Measurements from ENCODE around the gene DPYSL4. TPM values are rescaled to one million over a fixed set of nuclear protein-coding genes. Genes with fewer than 3 reads are reported as not detected.

DPYSL4 gene
- total RNA-seq, 4 donors from 2014 or later = 1.1 to 1.3 TPM; not detected in 2

DNA sequence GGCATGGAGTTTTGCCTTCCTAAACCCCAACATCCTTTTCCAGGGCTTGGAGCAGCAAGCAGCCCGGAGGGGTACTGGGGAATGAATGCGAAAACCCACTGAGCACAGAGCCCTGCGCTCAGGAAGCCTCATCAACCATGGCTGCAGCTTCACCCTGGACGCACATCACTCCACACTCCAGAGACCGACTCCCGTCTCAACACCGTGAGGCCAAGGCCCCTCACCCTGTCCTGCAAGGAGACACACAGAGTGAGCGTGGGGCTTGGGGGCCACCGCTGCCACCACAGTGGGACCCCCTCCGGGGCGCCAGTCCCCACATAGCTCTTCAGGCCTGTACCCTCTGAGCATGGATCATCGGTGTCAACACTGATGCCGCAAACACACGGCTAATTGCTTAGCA is 41.9 kb downstream of the DPYSL4 start:
- no peak for DNase-seq (ENCODE audit: low spot score in 2 of 2)
- intact Hi-C loops (cut with DNase I; ENCODE audit: low total_unique reads) = no loop called here
- 93 to 97% methylated on average over 14 of the region's 14 CpGs for WGBS, 2 donors
- TF ChIP-seq, protein P1, sequence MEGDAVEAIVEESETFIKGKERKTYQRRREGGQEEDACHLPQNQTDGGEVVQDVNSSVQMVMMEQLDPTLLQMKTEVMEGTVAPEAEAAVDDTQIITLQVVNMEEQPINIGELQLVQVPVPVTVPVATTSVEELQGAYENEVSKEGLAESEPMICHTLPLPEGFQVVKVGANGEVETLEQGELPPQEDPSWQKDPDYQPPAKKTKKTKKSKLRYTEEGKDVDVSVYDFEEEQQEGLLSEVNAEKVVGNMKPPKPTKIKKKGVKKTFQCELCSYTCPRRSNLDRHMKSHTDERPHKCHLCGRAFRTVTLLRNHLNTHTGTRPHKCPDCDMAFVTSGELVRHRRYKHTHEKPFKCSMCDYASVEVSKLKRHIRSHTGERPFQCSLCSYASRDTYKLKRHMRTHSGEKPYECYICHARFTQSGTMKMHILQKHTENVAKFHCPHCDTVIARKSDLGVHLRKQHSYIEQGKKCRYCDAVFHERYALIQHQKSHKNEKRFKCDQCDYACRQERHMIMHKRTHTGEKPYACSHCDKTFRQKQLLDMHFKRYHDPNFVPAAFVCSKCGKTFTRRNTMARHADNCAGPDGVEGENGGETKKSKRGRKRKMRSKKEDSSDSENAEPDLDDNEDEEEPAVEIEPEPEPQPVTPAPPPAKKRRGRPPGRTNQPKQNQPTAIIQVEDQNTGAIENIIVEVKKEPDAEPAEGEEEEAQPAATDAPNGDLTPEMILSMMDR (IDR thresholded peaks at IDR 0.05) = no peak
- TF ChIP-seq POLR2A (IDR thresholded peaks at IDR 0.05) = no peak
- no peak overlapping the region for H3K4me3 ChIP-seq (ENCODE audit: low read depth, poor library complexity, severe bottlenecking)

DNA sequence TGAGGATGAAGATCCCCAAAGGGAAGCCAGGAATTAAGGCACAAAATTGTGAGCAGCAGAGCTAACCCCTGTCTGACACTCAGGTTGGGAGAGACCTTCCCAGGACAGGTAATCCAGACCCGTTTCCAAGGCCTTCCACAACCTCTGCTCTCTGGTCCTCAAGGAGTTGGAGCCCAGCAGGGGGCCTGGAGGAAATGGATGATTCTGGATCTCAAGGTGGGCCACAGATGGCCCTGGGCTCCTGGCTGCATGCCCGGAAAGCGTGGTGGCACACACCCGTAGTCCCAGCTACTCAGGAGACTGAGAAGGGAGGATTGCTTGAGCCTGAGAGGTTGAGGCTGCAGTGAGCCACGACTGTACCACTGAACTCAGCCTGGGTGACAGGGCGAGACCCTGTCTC is 42.3 kb downstream of the DPYSL4 start:
- intact Hi-C loops (cut with DNase I; ENCODE audit: low total_unique reads) = no loop called here
- no peak overlapping the region for H3K4me3 ChIP-seq (ENCODE audit: low read depth, poor library complexity, severe bottlenecking)
- TF ChIP-seq, protein P1 (IDR thresholded peaks at IDR 0.05) = no peak
- no peak for TF ChIP-seq POLR2A (IDR thresholded peaks at IDR 0.05)
- no peak for DNase-seq (ENCODE audit: low spot score in 2 of 2)
- 72 to 91% methylated on average over 6 of the region's 6 CpGs for WGBS, 2 donors

DNA sequence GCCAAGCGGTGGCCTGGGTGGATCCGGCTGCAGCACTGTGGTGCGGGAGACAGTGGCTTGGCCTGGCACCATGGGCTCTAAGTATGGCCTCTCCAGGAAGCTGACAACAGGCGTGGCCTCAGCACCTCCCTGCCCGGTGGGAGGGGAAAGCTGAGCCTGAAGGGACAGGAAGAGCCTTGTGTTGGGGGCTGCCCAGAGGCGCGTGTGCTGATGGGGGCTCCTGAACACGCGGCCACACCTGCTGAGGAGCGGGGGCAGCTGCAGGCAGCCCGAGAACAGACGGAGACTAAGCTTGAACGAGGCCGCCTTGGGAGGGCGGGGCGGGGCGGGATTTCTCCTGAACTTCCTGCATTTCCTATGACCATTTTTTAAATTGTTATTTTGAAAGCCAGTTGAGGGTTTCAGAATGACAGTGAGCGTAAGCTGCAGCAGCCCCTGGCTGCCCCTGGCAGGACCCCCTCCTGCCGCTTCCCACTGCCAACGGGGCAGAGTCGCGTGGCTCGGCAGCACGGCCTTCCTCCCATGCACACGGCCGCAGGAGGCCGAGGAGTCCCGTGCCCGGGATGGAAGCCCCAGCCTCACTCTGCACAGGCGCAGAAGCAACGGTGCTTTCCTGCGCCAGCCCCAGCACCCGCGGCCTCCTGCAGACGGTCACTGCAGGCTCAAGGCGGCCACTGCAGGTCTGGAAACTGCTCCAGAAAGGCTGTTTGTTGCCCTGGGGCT is 43.2 kb downstream of the DPYSL4 start:
- intact Hi-C loops (cut with DNase I; ENCODE audit: low total_unique reads) = no loop called here
- 39 to 59% methylated on average over 23 to 34 of the region's 36 CpGs for WGBS, 2 donors
- no peak overlapping the region for H3K4me3 ChIP-seq (ENCODE audit: low read depth, poor library complexity, severe bottlenecking)
- DNase-seq (ENCODE audit: low spot score in 2 of 2) = no peak
- TF ChIP-seq, protein P1 (IDR thresholded peaks at IDR 0.05) = no peak
- TF ChIP-seq POLR2A (IDR thresholded peaks at IDR 0.05) = no peak

DNA sequence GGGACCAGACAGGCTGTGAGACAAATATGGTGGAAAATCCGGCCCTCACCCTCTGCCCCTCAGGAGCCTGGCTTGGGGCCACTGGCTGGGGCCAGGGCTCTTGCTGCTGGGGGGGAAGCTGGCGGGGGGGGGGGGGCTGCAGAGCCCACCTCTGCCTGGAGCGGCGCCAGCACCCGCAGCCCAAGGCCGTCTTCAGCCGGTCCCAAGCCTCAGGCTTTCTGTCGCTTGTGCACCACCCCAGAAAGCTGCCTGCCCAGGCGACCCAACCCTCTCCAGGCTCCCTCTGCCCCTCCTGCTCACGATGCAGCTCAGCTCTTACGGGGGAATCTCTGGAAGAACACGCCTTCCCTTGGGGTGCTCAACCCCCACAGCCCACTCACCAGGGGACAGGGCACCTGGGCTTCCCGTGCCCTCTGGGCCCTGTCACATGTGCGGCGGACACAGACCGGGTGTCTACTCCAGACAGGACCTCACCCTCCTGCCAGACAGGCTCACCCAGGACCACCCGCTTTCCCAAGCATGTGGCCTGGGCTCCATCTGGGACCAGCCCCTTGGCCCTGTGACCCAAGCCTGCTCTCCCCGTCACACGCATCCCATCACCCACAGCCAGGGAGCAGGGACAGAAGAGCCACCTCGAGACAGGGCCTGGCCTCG is 43.9 kb downstream of the DPYSL4 start:
- H3K4me3 ChIP-seq (ENCODE audit: low read depth, poor library complexity, severe bottlenecking) = no peak overlapping the region
- 69 to 74% methylated on average over 13 to 20 of the region's 21 CpGs for WGBS, 2 donors
- intact Hi-C loops (cut with DNase I; ENCODE audit: low total_unique reads) = no loop called here
- DNase-seq (ENCODE audit: low spot score in 2 of 2) = no peak
- TF ChIP-seq POLR2A (IDR thresholded peaks at IDR 0.05) = no peak
- TF ChIP-seq, protein P1 (IDR thresholded peaks at IDR 0.05) = no peak

DNA sequence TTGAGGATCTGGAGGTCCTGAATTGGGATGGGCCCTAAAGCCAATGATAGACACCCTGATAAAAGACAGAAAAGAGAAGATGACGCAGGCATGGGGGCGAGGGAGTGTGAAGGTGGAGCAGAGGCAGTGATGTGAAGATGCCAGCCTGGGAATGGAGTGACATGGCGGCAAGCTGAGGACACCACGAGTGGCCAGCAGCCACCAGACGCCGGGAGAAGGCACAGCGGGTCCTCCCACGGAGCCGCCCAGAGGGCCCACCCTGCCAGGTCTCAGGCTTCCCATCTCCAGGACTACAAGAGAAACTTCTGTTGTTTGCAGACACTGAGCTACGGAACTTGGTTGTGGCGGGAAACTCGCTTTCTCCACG is 44.9 kb downstream of the DPYSL4 start:
- no peak for DNase-seq (ENCODE audit: low spot score in 2 of 2)
- no peak overlapping the region for H3K4me3 ChIP-seq (ENCODE audit: low read depth, poor library complexity, severe bottlenecking)
- intact Hi-C loops (cut with DNase I; ENCODE audit: low total_unique reads) = no loop called here
- TF ChIP-seq, protein P1 (IDR thresholded peaks at IDR 0.05) = no peak
- WGBS, 2 donors = 94% methylated on average over 12 to 13 of the region's 13 CpGs

Measured in lower leg skin (tissue), 4 donors.